Activated T-cell treated with anti-CD3 and anti-CD28 coated beads for 24 hours (primary cell): Measurements from ENCODE around the gene HYAL3.

Source experiments
- DNase-seq: peaks from one replicate; pipeline ENCODE4 v3.0.0-alpha.2; 2020; ENCODE audit warnings: low read depth

HYAL3 gene

DNA sequence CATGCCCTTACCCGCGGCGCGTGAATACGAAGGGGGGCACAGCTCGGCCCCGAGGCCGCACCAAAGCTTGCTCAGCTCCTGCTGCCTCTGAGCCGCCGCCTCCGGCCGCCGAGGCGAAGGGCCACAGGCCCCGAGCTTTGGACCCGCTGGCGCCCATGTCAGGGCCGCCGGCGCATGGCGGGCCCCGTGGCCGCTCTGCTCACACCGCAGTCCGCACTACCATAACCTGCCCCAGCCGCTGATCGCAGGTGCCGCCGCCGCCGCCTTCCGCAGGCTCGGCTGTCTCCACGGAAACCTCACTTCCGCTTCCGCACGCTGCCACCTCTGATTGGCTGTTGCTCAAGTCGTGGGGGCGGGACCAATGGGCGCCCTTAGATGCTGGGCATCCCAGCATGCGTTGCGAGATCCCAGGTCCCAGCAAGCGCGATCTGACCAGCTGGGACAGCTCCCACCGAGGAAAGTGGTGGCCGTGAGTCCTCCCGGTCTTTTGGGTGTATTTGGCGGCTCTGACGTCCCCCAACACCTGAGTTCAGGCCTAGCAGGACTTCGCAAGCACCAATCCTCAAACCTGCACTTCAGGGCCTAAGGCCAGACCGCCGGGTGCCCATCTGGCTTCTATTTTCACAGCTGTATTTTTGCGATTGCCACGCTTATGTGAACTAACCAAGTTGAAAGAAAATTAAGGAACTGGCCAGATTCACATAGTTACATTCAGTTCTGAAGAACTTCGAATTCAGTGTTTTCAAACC, 28.9 kb upstream of the HYAL3 start, which contains the start of gene TUSC2:
TUSC2 (minus strand) TSS at position 281 of the 749 bp plus-strand sequence; CDS start at position 157, 124 bp downstream.
- peak; percentile 92 for DNase-seq

- DNase-seq, result no peak
Measured at GRCh38 chr3:50327129-50327528, 27.9 kb upstream of the HYAL3 start.

GRCh38 chr3:50326182-50326541, 27.0 kb upstream of the HYAL3 start:
- DNase-seq, result no peak

- DNase-seq, result no peak
Measured at GRCh38 chr3:50325497-50326181, 26.4 kb upstream of the HYAL3 start.

DNA sequence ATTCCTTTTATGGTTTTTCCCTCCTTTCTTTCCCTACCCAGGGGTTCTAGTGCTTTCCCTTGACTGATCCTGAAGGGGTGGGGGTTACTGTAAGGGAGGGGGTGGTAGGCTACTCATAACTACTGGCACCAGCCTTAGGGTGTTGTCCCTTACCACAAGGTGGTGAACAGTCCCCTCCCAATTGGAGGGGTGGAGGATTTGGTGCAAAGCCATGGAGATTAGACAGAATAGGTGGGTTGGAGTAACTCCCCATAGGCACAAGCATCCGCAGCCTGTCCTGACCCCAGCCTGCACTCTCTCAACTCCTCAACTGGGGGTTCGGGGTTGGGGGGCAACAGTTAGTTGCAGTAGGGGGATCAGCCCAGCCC, 25.9 kb upstream of the HYAL3 start:
- DNase-seq, result no peak

DNA sequence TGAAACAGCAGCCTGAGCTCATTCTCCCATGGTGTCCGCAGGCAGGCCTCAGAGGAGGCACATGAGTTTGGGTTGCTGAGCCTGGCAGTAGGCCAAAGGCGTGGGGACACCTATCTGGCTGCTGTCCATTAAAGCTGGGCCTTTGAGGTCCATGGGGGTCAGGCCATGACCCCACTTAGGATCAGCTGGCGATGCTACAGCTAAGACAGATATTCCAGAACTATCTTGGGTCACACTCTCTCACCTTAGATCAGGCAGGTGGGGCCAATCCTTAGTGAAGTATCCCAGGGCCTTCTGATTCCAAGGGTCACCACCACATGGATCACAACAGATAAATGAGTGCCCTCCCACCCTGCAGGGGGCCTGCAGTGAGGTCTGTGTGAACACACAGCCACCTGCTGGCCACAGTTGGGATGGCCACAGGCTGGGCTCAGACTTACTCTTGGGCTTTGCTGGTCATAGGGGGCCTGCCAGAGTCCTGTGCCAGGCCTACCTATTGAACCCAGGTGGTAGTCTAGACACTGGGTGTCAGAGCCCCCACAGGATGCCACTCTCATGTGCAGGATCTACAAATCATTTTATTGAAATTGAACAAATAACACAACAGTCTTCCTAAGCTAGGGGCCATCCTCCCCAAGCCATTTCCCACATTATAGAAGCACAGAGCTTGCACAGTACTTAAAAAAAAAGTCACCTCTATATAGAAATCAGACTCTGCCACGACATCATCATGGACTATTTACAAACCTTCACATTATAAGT, 25.3 kb upstream of the HYAL3 start:
- peak; percentile 39 for DNase-seq

DNA sequence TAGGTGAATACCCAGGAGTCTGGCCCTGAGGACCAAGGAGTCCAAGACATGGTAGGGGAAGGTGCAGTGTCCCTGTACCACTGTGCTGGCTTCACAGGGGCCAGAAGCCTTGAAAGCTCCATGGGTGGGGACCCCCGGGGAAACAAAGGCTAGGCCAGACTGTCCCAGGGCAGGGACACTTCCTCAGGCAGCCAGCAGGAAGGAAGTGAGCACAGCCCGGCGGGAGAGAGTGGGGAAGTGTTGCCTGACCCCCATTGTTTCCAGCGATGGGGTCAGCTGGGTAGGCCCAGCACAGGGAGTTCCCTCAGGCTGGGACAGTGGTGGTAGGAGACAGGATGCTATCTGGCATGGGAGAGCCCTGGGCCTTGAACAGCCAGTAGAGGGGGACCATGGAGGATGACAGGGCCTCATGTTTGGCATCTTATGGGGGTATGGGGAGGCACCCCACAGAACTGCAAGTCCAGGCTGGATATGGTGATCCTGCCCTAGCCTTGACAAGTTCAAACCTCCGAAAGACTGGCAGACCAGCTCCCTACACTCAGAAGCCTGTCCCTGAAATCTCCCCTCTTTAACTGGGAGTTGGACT, 24.5 kb upstream of the HYAL3 start:
- DNase-seq, result no peak

DNA sequence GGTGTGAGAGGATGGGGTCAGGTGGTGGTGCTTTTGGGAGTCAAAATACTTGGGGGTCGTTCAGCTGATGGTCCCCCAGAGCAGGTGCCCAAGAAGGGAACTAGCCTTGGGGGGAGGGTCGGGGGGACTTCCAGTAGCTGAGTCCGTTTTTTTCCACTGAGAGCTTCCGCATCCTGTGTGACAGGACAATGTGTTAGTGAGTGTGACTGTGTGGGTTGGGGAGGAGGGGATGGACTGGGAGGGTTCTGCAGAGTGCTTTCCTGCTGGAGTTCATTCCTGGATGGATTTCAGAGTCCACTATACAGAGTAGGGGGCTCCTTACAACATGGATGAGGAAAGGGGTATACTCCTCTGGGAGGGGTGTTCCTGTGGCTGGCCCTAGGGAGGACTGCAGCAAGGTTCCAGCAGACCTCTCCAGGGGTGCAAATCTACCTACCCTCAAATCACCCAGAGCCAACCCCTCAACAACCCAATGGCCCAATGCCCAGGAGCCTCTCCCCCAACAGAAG, 23.9 kb upstream of the HYAL3 start:
- DNase-seq, result no peak

DNA sequence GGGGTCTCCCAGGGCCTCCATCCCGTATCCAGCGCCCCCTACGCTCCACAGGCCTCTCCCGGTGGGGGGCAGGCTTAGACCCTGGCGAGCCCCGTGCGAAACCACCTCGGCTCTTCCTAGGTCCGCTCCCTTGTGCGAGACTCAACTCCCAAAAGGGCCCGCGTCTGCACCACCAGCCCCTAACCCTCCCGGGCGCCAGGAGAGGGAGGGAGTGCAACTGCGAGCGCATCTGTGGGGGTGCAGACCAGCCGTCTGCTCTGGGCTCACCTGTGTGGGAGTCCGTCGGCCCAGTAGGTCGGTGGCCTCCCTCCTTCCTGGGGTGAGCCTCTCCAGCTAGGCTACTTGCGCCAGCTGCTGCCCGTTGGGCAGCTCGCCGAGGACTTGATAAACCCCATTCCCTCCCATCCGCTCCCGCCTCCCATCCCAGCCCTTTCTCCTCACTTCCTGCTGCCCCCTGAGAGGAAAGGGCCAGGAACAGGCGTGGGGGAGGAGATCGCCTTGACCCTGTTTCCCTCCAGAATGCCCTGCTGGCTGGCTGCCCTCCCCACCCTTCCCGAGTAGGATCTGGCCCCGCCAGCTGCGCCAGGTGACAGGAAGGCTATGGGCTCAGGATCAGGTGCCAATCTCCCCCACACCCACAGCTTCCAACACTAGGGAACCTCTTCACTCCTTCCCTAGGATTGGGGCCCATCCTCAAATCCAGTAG, 23.3 kb upstream of the HYAL3 start, which contains the start of gene HYAL2:
HYAL2 (minus strand) TSS at position 360 of the 706 bp plus-strand sequence. CDS start 2,256 bp downstream, outside the sequence.
- DNase-seq, result no peak

- DNase-seq, result no peak
Measured at GRCh38 chr3:50322115-50322385, 22.8 kb upstream of the HYAL3 start.

GRCh38 chr3:50321336-50322114, 22.3 kb upstream of the HYAL3 start:
- DNase-seq, result peak; percentile 76

GRCh38 chr3:50320853-50321335, 21.7 kb upstream of the HYAL3 start:
- peak; percentile 54 for DNase-seq

DNA sequence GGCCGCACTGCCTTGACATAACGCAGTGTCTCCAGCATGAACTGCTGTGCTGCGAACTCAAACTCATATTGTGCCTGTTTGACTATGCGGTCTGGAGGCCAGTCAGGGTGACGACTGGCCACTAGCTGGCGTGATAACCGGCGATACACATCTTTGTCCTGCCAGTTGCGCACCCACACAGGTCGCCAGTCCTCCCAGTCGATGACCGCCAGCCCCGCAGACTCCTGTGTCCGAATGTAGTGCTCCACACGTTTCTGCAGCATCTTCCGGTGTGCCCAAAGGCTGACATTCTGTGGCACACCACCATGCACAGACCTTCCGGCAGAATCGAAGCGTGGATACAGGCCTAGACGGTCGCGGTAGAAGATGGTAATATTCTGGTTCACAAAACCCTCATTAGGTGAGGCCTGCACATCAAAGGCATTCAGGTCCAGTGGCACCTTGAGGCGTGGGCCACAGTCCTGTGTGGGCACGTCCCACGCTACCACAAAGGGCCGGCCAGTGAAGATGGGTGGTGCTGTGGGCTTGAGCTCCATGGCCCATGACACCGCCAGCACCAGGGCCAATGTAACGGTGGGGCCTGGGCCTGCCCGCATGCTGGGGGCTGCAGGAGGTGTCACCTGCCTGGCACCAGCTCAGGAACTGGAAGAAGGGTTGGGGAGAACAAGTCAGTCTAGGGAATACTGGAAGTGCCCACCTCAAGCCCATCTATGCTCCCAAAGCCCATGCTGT, 20.9 kb upstream of the HYAL3 start:
- DNase-seq, result no peak

DNA sequence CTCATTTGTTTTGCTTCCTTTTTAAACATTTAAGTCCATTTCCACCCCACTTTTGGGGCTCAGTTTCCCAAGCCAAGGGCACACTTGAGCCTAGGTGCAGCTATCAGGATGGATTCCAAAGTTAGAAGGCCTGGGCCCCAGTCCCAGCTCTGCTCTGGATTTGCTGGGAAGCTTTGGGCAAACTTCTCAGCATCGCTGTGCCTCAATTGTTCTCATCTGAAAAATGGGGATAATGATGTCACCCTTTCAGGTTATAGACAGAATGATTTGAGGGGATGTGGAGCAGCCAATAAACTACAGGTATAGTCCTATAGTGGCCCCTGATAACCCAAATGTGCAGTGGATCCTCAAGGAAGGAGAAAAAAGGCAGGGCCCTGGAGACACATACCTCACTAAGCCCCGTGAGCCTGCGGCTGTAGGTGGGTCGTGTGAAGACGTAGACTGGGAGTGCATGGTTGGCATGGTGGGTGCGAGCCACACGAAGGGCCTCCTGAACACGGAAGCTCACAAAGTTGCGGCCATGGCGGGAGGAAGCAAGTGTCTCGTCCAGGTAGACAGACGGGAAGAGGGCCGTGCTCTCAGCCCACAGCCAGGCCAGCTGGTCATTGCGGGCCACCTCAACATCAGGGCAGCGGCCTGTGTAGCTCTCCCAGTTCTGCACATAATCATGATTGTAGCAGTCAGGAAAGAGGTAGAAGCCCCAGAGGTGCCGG, 20.1 kb upstream of the HYAL3 start:
- no peak for DNase-seq

DNA sequence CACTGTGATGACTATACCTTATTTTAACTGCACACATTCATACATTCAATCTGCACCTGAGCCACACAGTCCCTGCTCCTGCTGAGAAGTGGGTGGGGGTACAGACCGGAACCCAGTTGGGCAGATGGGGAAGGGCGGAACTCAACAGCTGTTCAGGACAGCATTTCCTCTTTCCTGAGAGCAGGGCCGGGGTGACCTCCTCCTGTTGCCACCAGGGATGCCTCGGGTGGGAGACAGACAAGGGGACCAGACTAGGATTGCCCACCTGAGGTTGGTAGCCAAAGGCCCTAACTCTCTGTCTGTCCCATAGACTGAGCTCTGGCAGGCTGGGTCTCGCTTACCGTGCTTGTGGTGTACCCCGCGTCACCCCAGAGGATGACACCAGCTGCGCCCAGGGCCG, 19.4 kb upstream of the HYAL3 start:
- DNase-seq, result no peak

DNA sequence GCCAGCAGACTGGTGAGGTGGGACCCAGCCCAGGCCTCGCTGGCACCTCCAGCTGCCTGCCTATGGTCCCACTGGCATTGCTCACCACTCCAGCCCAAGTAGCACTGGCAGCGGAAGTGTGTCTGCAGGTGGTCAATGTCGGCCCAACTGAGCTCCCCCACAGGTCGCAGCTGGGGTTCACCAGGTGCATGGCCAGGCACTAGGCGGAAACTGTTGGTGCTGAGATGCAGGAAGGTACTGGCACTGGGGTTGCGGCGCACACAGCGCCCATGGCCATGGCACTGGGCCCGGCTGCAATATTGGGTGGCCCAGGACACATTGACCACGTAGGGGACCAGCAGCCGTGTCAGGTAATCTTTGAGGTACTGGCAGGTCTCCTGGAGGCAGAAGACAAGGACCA, 19.0 kb upstream of the HYAL3 start:
- DNase-seq, result no peak

GRCh38 chr3:50317300-50317699, 18.1 kb upstream of the HYAL3 start:
- DNase-seq, result no peak

- no peak for DNase-seq
Measured at GRCh38 chr3:50316657-50317242, 17.5 kb upstream of the HYAL3 start.

DNA sequence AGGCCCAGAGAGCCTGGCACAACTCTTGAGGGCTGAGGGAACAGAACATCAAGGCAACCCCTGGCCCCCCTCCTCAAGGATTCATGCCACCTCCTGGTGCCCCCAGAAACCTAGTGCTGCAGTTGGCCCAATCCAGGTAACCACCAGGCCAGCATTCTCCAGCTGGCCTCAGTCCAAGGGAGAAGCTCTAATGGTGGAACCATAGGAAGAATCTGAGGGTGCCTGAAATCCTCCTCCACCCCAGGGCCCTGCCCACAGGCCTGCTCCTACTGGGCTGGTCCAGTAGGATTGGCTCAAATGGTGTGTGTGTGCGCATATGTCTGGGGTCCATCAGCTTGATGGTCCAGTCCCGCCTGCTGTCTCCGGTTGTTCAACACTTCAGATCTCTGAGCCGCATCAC, 15.6 kb upstream of the HYAL3 start:
- no peak for DNase-seq
